Fibroblast of lung (primary cell): Measurements from ENCODE around the gene CLDN14. TPM values are rescaled to one million over a fixed set of nuclear protein-coding genes. Genes with fewer than 3 reads are reported as not detected.

Experiments used
- DNase-seq, 2 donors: peaks; one replicate each; pipeline versions ENCODE4 v3.0.0 to v3.0.0-alpha.2; 2010; ENCODE audit warnings: low read depth in 2 of 2
- H2AFZ ChIP-seq: 2 replicates; pipeline ENCODE4 v1.5.1; 2012; ENCODE audit warnings: low read length, control low read depth, inconsistent platforms
- H3K27ac ChIP-seq: 2 replicates; pipeline ENCODE4 v1.5.1; 2011; ENCODE audit warnings: low read length, control low read depth; ENCODE audit not compliant: insufficient read depth
- H3K27me3 ChIP-seq: 2 replicates; pipeline ENCODE4 v1.5.1; 2011; ENCODE audit warnings: mild to moderate bottlenecking, low read length; ENCODE audit not compliant: control insufficient read depth, insufficient read depth
- H3K36me3 ChIP-seq: 2 replicates; pipeline ENCODE4 v1.5.1; 2011; ENCODE audit warnings: low read length; ENCODE audit not compliant: control insufficient read depth, insufficient read depth
- H3K4me1 ChIP-seq: 2 replicates; pipeline ENCODE4 v1.5.1; 2011; ENCODE audit warnings: low read length; ENCODE audit not compliant: control insufficient read depth, insufficient read depth; ENCODE audit errors: extremely low read depth
- H3K4me2 ChIP-seq: 2 replicates; pipeline ENCODE4 v1.5.1; 2011; ENCODE audit warnings: low read length, control low read depth; ENCODE audit not compliant: insufficient read depth; ENCODE audit errors: extremely low read depth
- H3K4me3 ChIP-seq, 4 experiments: fragments of 200-600 bp in 1 of 4; sonication (generic) in 1 of 4; replicated peaks in 1 of 4; 2 replicates each; pipeline ENCODE4 v1.5.1; 2011 to 2016; ENCODE audit warnings: low read length in 4 of 4, low read depth in 3 of 4, mild to moderate bottlenecking in 3 of 4, control low read depth in 2 of 4, inconsistent platforms in 1 of 4, mixed read lengths in 1 of 4; ENCODE audit not compliant: insufficient read depth in 1 of 4; ENCODE audit errors: control extremely low read depth in 1 of 4
- H3K79me2 ChIP-seq: 2 replicates; pipeline ENCODE4 v1.5.1; 2012; ENCODE audit warnings: mild to moderate bottlenecking, low read length, inconsistent platforms; ENCODE audit not compliant: control insufficient read depth, insufficient read depth
- H3K9ac ChIP-seq: 2 replicates; pipeline ENCODE4 v1.5.1; 2011; ENCODE audit warnings: mild to moderate bottlenecking, low read length, control low read depth; ENCODE audit not compliant: insufficient read depth
- H3K9me3 ChIP-seq: 2 replicates; pipeline ENCODE4 v1.5.1; 2012; ENCODE audit warnings: low read depth, low read length; ENCODE audit not compliant: control insufficient read depth, insufficient read depth
- H4K20me1 ChIP-seq: 2 replicates; pipeline ENCODE4 v1.5.1; 2011; ENCODE audit warnings: low read length; ENCODE audit not compliant: control insufficient read depth, insufficient read depth; ENCODE audit errors: extremely low read depth
- CTCF ChIP-seq, 2 donors: IDR thresholded peaks in 1 of 2; conservative IDR thresholded peaks in 1 of 2; 1 replicate in 1 of 2; 2 replicates in 1 of 2; pipeline ENCODE4 v1.5.1; 2011 to 2012; ENCODE audit warnings: low read length in 2 of 2, control low read depth in 1 of 2, inconsistent platforms in 1 of 2, low read depth in 1 of 2, mild to moderate bottlenecking in 1 of 2
- EZH2 ChIP-seq: IDR thresholded peaks from 2 replicates; pipeline ENCODE4 v1.5.1; 2012; ENCODE audit warnings: low read length, control low read depth, mild to moderate bottlenecking; ENCODE audit errors: missing control alignments
- polyA plus RNA-seq, 2 donors: library from polyadenylated mRNA; depleted of rRNA in 1 of 2; stranded (reverse) in 1 of 2; unstranded in 1 of 2; fragments of >200 nt; gene quantifications; 2 replicates each; pipeline ENCODE4 v1.2.1, GENCODE V29; 2011 to 2012; ENCODE audit warnings: missing spikeins in 1 of 2
- total RNA-seq: library from RNA; depleted of rRNA; stranded (reverse); fragments of >200 nt; gene quantifications from 2 replicates; pipeline ENCODE4 v1.2.1, GENCODE V29; 2014

CLDN14 gene
- total and polyA plus RNA-seq, 2 donors (not counting 1 experiment from before 2014, with no cell fraction given): not detected

DNA sequence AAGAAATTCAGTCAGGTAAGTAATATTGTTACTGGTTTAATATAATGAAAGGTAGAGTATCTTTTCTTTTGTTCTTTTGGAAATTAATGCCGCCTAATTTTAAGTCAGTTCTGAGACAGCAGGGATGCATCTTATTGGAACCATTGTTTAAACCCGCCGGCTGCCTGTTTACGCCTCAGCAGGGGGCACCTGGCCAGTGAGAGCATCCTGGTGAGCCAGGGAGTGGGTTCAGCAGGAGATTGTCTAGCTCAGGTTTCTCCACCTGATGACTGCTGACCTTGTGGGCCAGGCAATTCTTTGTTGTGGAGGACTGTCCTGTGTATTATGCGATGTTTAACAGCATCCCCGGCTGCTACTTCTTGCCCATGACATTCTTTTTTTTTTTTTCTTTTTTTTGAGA, 64.5 kb downstream of the CLDN14 start:
- H3K4me1 ChIP-seq: no peaks in the 10 kb centered on the region
- no peak overlapping the region for H3K4me2 ChIP-seq
- H3K79me2 ChIP-seq: no peaks in the 10 kb centered on the region
- H2AFZ ChIP-seq: no peak overlapping the region
- H3K27me3 ChIP-seq: no peaks in the 10 kb centered on the region
- H3K36me3 ChIP-seq: peaks cover 2% of the 10 kb centered on the region
- H4K20me1 ChIP-seq: no peaks in the 10 kb centered on the region
- H3K9me3 ChIP-seq: no peaks in the 10 kb centered on the region
- no peak for TF ChIP-seq CTCF (conservative IDR thresholded peaks at IDR 0.05 in 1 of 2, IDR thresholded peaks at IDR 0.05 in 1 of 2; ENCODE audit: low read depth in 1 of 2, low read length in 2 of 2)
- TF ChIP-seq EZH2: no peak
- no peak overlapping the region for H3K9ac ChIP-seq
- no peak for DNase-seq
- H3K27ac ChIP-seq: no peak overlapping the region
- no peak overlapping the region for H3K4me3 ChIP-seq

- H3K79me2 ChIP-seq: no peaks in the 10 kb centered on the region
- H3K9me3 ChIP-seq: no peaks in the 10 kb centered on the region
- H3K4me3 ChIP-seq: no peak overlapping the region
- no peaks in the 10 kb centered on the region for H4K20me1 ChIP-seq
- no peak for TF ChIP-seq EZH2
- no peak for TF ChIP-seq CTCF (conservative IDR thresholded peaks at IDR 0.05 in 1 of 2, IDR thresholded peaks at IDR 0.05 in 1 of 2; ENCODE audit: low read depth in 1 of 2, low read length in 2 of 2)
- DNase-seq: no peak
- H2AFZ ChIP-seq: no peak overlapping the region
- no peaks in the 10 kb centered on the region for H3K4me1 ChIP-seq
- H3K36me3 ChIP-seq: peaks cover 3% of the 10 kb centered on the region
- no peak overlapping the region for H3K9ac ChIP-seq
- no peak overlapping the region for H3K4me2 ChIP-seq
- H3K27ac ChIP-seq: no peak overlapping the region
- no peaks in the 10 kb centered on the region for H3K27me3 ChIP-seq
These were observed 67.0 kb downstream of the CLDN14 start for GRCh38 chr21:36412916-36413315.

GRCh38 chr21:36411301-36411700, 68.6 kb downstream of the CLDN14 start:
- Histone ChIP-seq H3K9ac (no peak overlapping the region), H3K4me3 (no peak overlapping the region), H3K79me2 (no peaks in the 10 kb centered on the region), H4K20me1 (no peaks in the 10 kb centered on the region), H2AFZ (no peak overlapping the region), H3K27me3 (no peaks in the 10 kb centered on the region), H3K36me3 (peaks cover 3% of the 10 kb centered on the region), H3K27ac (no peak overlapping the region), H3K4me1 (no peaks in the 10 kb centered on the region), H3K4me2 (no peak overlapping the region), H3K9me3 (no peaks in the 10 kb centered on the region)
- no peak for DNase-seq
- TF ChIP-seq CTCF (conservative IDR thresholded peaks at IDR 0.05 in 1 of 2, IDR thresholded peaks at IDR 0.05 in 1 of 2; ENCODE audit: low read depth in 1 of 2, low read length in 2 of 2) (no peak), EZH2 (no peak)

Other genes starting within 250 kb of the CLDN14 start
- gene MORC3, start 159.9 kb downstream of the CLDN14 start, total RNA-seq: 48.5 and 51.7 TPM in 2 replicates
- gene MORC3, start 159.9 kb downstream of the CLDN14 start, polyA plus RNA-seq: 20.3 and 24.4 TPM in 2 replicates
- 0.99 and 1.0 TPM in 2 replicates for gene CHAF1B, start 94.7 kb downstream of the CLDN14 start, total RNA-seq
- 5.2 and 12.4 TPM in 2 replicates for gene CHAF1B, start 94.7 kb downstream of the CLDN14 start, polyA plus RNA-seq
- not detected in 2 replicates for gene SIM2, start 219.0 kb upstream of the CLDN14 start, total RNA-seq
- 0.11 and 0.22 TPM in 2 replicates for gene SIM2, start 219.0 kb upstream of the CLDN14 start, polyA plus RNA-seq